Measurements from ENCODE around the gene RNASEL. TPM values are rescaled to one million over a fixed set of nuclear protein-coding genes. Genes with fewer than 3 reads are reported as not detected.

The RNASEL gene
- total and polyA plus RNA-seq, 2 donors from 2014 or later = 6.0 to 12.1 TPM

GRCh38 chr1:182600036-182600713 is 11.1 kb upstream of the RNASEL start:
- Histone ChIP-seq H3K9me3 (ENCODE audit: control insufficient read depth in 2 of 3, insufficient read depth in 1 of 3, low read length in 3 of 3) (no peaks in the 10 kb centered on the region), H3K27me3 (ENCODE audit: control insufficient read depth, insufficient read depth, low read length) (no peaks in the 10 kb centered on the region), H3K36me3 (ENCODE audit: control insufficient read depth in 2 of 3, insufficient read depth in 3 of 3, low read length in 3 of 3) (no peaks in the 10 kb centered on the region), H3K4me1 (ENCODE audit: control insufficient read depth in 2 of 3, insufficient read depth in 2 of 3, low read depth in 1 of 3, low read length in 3 of 3) (peaks cover 0 to 24% (median 0%) of the 10 kb centered on the region in 3 donors), H3K4me3 (ENCODE audit: low read length in 3 of 3) (no peak overlapping the region), H3K9ac (ENCODE audit: low read length in 3 of 3) (no peak overlapping the region), H3K27ac (ENCODE audit: low read depth in 2 of 2, low read length in 2 of 2) (no peak overlapping the region)
- DNase-seq (no peak), FAIRE-seq (no peak)
- TF ChIP-seq CTCF (IDR thresholded peaks at IDR 0.05; ENCODE audit: borderline replicate concordance, extremely low read depth, insufficient read depth) = no peak
- intact Hi-C loops (cut with DNase I) = loop anchor here (5.0 kb wide), 1 partner anchor 182 kb away; no protein-coding TSS in a partner anchor

GRCh38 chr1:182599339-182599738 is 10.3 kb upstream of the RNASEL start:
- no peaks in the 10 kb centered on the region for H3K27me3 ChIP-seq (ENCODE audit: control insufficient read depth, insufficient read depth, low read length)
- no peaks in the 10 kb centered on the region for H3K9me3 ChIP-seq (ENCODE audit: control insufficient read depth in 2 of 3, insufficient read depth in 1 of 3, low read length in 3 of 3)
- DNase-seq = no peak
- no peak overlapping the region for H3K9ac ChIP-seq (ENCODE audit: low read length in 3 of 3)
- H3K27ac ChIP-seq (ENCODE audit: low read depth in 2 of 2, low read length in 2 of 2) = no peak overlapping the region
- H3K36me3 ChIP-seq (ENCODE audit: control insufficient read depth in 2 of 3, insufficient read depth in 3 of 3, low read length in 3 of 3) = no peaks in the 10 kb centered on the region
- no peak overlapping the region for H3K4me3 ChIP-seq (ENCODE audit: low read length in 3 of 3)
- FAIRE-seq = no peak
- peaks cover 0 to 21% (median 0%) of the 10 kb centered on the region in 3 donors for H3K4me1 ChIP-seq (ENCODE audit: control insufficient read depth in 2 of 3, insufficient read depth in 2 of 3, low read depth in 1 of 3, low read length in 3 of 3)
- peak; percentile 10 for TF ChIP-seq CTCF (IDR thresholded peaks at IDR 0.05; ENCODE audit: borderline replicate concordance, extremely low read depth, insufficient read depth)
- intact Hi-C loops (cut with DNase I) = no loop called here

GRCh38 chr1:182598296-182598695 is 9.2 kb upstream of the RNASEL start:
- intact Hi-C loops (cut with DNase I) = no loop called here
- Histone ChIP-seq H3K27me3 (ENCODE audit: control insufficient read depth, insufficient read depth, low read length) (no peaks in the 10 kb centered on the region), H3K9me3 (ENCODE audit: control insufficient read depth in 2 of 3, insufficient read depth in 1 of 3, low read length in 3 of 3) (no peaks in the 10 kb centered on the region), H3K27ac (ENCODE audit: low read depth in 2 of 2, low read length in 2 of 2) (no peak overlapping the region), H3K9ac (ENCODE audit: low read length in 3 of 3) (no peak overlapping the region), H3K36me3 (ENCODE audit: control insufficient read depth in 2 of 3, insufficient read depth in 3 of 3, low read length in 3 of 3) (no peaks in the 10 kb centered on the region), H3K4me3 (ENCODE audit: low read length in 3 of 3) (no peak overlapping the region), H3K4me1 (ENCODE audit: control insufficient read depth in 2 of 3, insufficient read depth in 2 of 3, low read depth in 1 of 3, low read length in 3 of 3) (peaks cover 0 to 16% (median 0%) of the 10 kb centered on the region in 3 donors)
- FAIRE-seq = no peak
- TF ChIP-seq CTCF (IDR thresholded peaks at IDR 0.05; ENCODE audit: borderline replicate concordance, extremely low read depth, insufficient read depth) = no peak
- no peak for DNase-seq

All from kidney (tissue), 14 donors.